Hypothalamus (tissue), 51 donors: Measurements from ENCODE around the gene CIAO2A.
A peak's percentile ranks its signal among the peaks of the same experiment; 100 is the strongest.
"Not testable (repeated sequence)": the region's sequence is repeated elsewhere in the genome, so short reads cannot be mapped to it uniquely, and the experiment has no call there.

Experiments used
- DNase-seq, 51 donors: peaks; one replicate each; lab custom pipeline; 2025; lab: John Stamatoyannopoulos, UW

The CIAO2A gene

GRCh38 chr15:64112904-64113303, 19.3 kb upstream of the CIAO2A start:
- no peak for DNase-seq

DNA sequence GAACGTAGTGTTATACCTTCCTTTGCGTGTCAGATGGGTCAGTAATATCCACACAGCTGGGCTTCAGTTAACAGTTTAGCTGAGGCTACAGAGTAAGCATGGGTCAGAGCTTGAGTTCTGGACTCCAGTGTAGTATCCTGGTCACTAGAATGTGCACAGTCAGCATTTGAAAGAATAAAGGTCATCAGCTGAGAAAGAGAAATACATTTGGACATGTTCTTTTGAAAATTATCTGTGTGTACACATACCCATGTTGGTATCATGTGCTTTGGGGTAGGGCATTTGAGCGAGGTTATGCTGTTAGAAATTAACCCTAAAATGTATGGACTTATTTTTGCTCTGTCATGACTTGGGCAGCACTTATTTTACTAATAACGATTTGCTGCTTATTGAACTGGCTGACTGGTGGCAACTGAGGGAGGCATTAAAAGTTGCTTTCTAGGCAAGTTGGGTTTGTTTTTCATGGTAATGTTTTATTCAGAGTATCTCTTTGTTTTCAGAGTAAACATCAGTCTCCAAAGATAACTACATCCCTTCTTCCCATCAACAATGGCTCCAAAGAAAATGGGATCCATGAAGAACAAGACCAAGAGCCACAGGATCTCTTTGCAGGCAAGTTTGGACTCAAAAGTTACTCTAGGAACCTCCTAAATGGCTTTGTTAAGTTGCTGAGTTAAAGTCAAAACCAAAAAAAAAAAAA, 18.6 kb upstream of the CIAO2A start:
- DNase-seq, result no peak

DNA sequence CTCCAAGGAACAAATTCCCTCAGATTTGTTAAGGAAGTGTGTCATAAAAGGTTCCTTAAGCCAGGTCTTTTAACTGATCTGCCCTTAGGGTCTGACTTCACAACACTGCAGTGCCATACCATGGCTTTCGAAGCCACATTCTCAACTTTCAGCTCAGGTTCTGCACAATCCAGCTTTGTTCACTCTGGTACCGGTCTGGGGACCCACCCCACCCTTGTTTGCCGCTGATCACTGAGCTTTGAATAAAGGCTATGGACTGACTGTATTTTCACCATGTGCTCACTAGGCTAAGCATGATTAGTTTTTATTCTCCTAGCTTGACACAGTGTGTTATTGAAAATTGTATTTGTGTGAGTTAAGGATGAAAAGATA, 18.0 kb upstream of the CIAO2A start:
- DNase-seq, result peak in 1 of 51 donors; percentile 25

- no peak for DNase-seq
Measured at GRCh38 chr15:64110950-64111678, 17.5 kb upstream of the CIAO2A start.

- DNase-seq, result not testable (repeated sequence)
Measured at GRCh38 chr15:64110108-64110701, 16.6 kb upstream of the CIAO2A start.

DNA sequence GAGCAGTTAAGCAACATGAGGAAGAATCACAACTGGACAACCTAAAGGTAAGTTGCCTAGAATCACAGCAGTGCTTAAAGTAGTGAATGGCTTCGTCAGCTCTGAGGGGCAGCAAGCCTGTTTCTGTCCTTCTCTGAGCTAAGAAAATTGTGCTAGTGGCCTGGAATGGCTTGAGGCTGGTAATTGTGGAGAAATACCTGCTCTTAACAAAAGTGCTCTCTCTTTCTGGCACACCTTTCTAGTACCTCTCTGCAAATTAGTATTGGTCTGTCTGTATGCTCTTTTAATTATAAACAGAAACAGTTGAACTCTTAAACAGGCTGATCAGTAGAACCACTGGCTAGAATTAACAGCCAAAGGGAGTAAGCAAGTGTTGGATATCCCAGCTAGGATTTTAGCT, 13.7 kb upstream of the CIAO2A start:
- no peak for DNase-seq

DNA sequence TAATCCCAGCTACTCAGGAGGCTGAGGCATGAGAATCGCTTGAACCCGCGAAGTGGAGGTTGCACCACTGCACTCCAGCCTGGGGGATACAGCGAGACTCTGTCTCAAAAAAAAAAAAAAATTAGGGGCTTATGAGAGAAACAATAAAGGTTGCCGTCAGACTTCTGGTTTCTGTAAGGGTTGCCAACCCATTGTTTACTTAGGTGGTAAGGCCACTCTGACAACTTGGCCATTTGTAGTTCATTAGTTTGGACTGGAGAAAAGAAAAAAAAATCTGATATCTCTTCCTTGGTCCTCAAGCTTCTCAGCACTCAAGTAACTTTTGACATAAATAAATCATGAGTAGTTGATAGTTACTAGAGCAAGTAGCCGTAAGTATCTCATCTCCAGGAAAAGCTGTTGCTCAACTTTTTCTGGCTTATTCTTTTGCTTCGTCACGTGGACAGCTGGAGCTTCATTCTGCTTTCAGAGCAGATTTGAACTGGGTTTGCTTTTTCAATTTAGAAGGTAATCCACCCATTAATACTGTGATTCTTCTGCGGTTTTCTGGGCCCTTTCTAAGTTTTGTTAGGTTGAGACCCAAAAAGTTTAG, 11.6 kb upstream of the CIAO2A start:
- peak in 1 of 51 donors; percentile 1 for DNase-seq

DNA sequence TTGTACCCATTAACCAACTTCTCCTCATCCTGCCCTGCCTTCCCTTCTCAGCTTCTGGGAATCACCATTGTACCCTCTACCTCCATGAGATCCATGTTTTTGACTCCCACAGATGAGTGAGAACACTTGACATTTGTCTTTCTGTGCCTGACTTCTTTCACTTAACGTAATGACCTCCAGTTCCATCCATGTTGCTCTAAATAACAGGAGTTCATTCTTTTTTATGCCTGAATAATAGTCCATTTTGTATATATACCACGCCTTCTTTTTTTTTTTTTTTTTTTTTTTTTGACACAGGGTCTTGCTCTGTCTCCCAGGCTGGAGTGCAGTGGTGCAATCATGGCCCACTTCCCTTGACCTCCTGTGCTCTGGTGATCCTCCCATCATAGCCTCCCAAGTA, 8.9 kb upstream of the CIAO2A start:
- no peak for DNase-seq

- no peak for DNase-seq
Measured at GRCh38 chr15:64100958-64101357, 7.3 kb upstream of the CIAO2A start.

GRCh38 chr15:64099379-64099778, 5.7 kb upstream of the CIAO2A start:
- no peak for DNase-seq

DNA sequence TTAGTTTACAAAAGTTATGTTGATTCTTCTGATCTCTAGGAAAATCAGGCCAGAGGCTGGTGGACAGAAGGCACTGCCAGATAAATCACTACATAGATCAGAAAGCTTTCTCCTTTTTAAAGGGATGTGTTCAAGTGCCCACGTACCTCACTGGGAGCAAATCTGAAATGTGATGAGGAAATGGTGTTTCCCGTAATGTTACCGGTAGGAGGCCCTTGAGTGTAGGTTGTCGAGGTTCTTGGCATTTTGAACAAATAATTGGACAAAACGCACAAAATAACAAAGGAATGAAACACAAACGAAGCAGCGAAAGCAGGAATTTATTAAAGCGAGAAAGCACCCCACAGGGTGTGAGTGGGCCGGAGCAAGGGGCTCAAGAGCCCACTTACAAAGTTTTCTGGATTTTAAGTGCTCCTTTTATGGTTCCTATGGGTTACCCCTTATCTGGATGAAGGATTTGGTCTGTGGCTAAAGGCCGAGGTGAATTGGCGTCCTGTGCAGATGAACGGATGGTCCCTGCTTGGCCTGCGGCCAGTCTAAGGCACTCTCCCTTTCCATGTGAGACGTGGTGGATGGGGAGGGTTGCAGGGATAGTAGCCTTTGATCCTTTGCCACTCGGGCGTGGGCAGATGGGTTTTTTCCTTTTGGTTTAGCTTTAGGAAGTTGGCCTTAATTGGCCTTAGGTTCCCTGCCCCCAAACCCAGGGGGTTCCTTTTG, 3.2 kb upstream of the CIAO2A start:
- peak in 1 of 51 donors; percentile 21 for DNase-seq

DNA sequence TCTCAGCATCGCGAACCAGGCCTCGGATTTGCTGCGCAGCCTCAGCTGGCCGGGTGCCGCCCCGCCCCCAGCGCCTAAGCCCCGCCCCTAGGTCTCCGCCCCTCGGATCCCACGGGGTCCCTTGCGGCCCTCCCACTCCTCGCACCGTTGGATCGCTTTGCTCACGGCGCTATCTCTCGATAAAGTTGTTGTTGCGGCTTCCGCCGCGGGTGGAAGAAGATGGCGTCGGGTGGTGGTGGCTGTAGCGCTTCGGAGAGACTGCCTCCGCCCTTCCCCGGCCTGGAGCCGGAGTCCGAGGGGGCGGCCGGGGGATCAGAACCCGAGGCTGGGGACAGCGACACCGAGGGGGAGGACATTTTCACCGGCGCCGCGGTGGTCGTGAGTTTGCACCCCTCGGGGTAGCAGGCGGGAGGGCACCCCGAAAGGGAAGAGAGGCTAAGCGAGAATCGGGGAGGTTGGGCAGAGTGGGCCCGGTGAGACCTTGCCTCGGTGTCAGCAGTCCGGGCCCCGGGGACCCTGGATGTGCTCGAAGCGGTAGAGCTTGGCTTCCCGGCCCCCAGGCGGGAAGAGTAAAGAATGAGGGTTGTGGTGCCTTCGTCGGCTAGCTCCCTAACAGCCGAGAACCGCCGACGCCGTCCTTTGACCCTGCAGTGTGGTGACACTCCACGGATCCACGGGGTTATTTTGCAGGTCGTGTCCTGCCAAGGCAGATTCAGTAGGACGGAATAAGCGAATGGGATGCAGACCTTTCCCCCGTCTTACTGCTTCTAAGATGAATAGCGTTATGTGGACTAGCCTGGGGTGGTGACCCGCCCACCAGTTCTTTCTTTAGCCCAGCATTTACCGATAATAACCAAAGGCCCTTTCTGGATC, 2.4 kb upstream of the CIAO2A start, which contains the start of gene SNX1:
Gene SNX1, plus strand, starts transcription at position 188 of the 873 bp plus-strand sequence. Its CDS starts 32 bp downstream, at position 220.
- DNase-seq, result peak; percentile 62 to 97 (median 92)

DNA sequence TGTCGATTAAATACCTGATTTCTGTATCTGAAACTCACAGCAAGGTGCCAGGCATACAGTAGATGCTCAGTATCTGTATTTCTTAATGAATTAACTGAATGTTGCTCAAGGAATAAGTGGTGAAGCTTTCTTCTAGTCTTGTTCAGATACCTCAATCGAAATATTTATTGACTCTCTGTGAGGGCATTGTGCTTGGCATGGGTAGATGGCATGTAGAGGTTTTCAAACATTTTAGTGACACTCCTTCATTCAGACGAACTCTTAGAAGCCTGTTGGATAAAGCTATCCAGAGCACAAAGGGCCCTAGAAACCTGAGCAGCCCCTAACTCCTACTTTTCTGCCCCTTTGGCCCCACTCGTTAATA, 1.8 kb upstream of the CIAO2A start:
- no peak for DNase-seq

GRCh38 chr15:64092864-64093626, 593 bp downstream of the CIAO2A start:
- peak in 11 of 51 donors; percentile 12 to 58 (median 37) for DNase-seq

DNA sequence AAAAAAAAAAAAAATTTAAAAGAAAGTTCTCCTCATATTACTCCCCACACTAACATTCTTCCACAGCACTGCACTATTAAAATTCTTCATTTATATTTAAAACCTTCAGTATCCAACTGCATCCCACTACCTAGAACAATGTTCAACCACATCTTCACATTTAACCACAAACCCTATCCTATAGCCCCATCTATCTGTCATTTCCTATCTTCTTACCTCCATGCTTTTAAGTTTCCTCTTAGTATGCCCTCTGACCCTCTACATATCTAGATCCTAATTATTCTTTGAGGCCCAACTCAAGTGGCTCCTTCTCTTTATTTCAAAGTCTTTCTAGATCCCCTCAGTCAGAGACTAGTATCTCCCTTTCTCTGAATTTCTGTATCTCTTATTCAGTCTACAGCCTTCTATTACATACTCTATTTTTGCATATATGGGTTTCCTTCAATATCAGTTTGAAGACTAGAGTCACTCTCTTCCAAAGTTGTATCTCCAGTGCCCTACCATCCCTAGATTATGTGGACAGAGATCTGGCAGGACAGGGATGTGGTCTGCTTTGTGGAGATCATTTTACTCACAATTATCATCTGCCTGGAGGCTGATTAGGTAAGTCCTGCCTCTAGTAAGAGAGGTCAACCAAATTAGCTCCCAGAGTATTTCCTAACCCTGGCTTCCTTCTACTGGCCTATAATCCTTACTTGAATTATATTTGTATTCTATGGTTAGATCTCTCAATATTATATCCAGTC, 1.4 kb downstream of the CIAO2A start:
- DNase-seq, result no peak

- peak in 1 of 51 donors; percentile 5 for DNase-seq
Measured at GRCh38 chr15:64090527-64090926, 3.1 kb downstream of the CIAO2A start.

- no peak for DNase-seq
Measured at GRCh38 chr15:64089543-64090280, 3.9 kb downstream of the CIAO2A start.

GRCh38 chr15:64082757-64083156, 10.9 kb downstream of the CIAO2A start:
- DNase-seq, result no peak
